Suppressor macrophage treated with lipopolysaccharide for 4 hours (primary cell): Measurements from ENCODE around the gene CTNND1.
"Not testable (repeated sequence)": the region's sequence is repeated elsewhere in the genome, so short reads cannot be mapped to it uniquely, and the experiment has no call there.

ENCODE experiments used
- DNase-seq: peaks from one replicate; pipeline ENCODE4 v3.0.0-alpha.2; 2020

Gene CTNND1

DNA sequence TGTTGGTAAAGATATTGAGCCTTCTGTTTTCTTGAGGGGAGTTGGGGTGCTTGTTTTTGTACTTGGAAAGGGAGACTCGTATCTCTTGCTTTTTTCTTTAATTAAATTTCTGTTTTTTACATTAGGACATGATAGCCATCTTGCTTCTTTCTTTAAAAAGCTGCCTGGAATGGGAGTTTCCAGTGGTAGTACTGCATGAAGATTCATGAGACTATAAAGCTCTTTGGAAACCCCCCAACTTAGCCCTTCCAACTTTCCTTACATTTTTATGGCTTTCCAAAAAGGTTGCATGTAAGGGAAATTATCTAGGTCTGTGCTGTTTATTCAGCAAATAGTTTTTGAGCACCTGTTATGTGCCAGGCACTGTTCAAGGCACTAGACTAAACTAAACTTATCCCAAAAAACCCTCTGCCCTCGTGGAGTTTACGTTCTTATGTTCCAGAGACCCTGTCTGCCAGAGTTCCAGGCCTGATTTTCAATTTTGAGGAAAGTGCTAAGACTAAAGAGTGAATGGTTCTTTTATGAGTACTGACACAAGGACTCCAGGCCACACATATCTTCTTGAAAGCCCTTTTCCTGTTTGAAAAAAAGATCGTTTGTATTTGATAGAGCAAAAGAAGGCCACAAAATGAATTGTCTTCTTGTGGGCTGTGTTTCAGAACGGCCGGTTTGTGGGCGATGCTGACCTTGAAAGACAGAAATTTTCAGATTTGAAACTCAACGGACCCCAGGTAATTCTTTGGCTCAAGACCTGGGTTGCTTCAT lies 31.9 kb downstream of the CTNND1 start:
- no peak for DNase-seq

DNA sequence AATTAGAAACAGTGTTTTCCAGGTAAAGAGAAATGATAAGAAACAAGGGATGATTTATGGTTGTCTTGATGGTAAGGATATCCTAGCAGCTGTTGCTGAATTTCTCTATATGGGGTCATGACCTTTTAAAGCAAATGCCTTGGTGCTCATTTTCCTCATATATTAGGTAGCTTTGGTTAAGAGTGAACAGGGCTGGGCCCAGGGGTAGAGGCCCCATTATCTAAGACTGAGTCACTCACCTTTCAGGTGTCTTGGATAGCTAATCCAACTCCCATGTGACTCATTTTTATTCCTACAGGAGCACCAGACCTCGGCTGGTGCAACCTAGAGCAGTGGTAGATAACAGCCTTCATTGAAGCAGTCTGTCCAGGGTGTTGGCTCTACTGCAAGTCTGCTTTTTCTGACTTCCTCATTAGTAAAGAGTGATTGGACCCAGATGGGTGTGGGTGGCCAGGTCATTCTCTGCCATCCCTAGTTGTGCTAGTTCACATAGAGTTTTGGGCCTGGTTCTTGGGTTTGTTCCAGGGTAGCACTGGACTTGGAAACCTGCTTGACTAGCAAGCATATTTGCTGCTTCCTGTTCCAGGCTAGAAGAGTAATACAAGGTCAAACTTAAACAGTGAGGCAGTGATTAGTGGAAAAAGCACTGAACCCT lies 37.4 kb downstream of the CTNND1 start:
- DNase-seq, result peak; percentile 33

DNA sequence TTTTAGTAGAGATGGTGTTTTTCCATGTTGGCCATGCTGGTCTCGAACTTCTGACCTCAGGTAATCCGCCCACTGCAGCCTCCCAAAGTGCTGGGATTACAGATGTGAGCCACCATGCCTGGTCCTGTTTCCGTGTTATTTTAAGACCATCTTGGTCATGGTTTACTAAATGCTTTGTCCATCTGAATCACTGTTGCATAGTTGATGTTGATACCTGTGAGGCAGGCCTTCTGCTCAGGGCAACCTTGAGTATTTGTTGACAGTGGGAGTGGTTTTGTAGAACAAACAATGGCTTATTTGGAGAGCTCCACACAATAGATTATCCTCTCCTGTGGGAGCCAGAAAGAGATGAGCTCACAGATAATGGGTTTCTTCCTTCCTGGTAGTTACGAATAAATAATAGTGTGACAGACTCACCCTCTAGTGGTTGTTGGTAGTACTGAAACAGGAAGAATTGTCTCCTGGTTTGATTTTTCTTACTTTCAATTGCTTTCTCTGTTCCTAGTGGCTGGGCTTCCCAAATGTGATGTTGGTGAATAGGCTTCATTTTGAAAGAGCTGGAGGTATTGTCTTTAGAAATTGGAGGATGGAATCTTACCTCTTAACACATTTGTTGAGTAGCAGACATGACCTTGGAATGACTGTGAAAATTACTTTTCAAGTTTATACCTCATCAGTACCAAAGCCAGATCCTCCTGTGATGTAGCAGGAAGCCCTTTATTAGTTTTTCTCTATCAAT lies 39.0 kb downstream of the CTNND1 start:
- peak; percentile 73 for DNase-seq

DNA sequence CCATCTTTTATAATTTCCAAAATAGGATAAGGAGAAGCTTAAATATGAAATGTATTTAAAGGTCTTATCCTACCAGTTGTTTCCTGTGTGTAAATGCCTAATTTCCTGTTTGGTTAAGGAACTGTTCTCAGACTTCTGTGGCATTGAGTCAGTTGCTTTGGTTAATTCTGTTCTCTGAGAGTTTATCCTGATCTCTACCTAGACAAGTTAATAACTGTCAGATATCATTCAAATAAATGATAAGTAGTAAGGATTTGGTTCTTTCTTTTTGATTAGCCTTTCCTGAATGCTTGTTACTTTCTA lies 39.5 kb downstream of the CTNND1 start:
- DNase-seq, result peak; percentile 13

DNA sequence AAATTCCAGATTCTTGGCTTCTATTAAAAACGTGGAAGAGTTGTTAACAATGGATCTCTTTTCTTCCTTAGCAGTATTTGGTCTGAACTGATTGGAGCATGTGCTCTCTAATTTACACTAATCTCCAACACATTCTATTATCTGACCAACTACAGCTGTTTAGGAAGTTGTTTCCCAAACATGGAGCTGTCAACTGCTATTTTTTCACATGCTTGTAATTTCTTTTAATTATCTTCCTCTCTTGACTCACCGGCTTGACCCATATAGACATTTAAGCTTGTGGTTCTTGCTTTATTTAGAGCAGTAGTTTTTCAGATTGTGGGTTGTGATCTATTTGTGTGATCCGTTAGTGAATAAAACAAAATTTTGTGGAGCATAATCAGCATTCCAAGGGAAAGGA lies 40.8 kb downstream of the CTNND1 start:
- DNase-seq, result no peak

DNA sequence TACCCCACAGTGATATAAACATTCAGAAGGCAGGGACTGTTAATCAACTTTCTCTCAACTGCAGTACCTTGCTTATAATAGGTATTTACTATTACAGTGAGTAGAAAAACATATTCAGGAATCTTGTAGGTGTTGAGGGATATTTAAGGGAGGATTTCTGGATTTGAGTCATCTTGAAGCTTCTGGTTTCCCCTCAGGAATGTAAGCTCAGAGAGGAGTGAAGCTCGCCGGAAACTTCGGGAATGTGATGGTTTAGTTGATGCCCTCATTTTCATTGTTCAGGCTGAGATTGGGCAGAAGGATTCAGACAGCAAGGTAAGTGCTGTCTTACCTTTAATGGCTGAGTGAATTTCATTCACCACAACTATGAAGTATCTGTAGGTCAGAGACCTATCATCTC lies 42.9 kb downstream of the CTNND1 start:
- no peak for DNase-seq

DNA sequence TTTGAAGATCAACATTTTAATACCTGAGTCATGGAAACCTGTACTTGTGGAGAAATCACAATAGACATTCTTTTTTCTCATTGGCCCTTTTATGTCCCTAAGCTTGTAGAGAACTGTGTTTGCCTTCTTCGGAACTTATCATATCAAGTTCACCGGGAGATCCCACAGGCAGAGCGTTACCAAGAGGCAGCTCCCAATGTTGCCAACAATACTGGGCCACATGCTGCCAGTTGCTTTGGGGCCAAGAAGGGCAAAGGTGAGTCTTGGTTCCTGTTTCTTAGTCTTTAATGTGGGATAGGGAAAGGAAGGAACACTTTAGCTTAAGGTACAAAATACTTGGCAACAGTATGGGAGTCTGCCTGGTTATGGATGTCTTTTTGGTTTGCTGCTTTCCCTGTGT lies 44.2 kb downstream of the CTNND1 start:
- no peak for DNase-seq

DNA sequence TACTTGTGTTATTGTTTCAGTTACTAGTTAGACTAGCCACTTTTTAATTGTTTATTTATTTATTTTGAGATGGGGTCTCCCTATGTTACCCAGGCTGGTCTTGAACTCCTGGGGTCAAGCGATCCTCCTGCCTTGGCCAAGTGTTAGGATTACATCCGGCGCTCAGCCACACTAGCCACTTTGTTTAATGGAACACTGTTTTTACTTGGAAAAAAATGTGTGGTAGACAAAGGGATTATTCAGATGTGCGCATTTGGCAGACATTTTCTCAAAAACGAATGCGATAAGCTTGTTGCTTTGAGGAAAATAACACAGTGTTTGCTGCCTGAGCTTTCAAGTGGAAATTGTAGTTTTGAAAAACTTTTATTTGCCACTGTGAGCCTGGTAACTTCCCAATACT lies 51.0 kb downstream of the CTNND1 start:
- no peak for DNase-seq

DNA sequence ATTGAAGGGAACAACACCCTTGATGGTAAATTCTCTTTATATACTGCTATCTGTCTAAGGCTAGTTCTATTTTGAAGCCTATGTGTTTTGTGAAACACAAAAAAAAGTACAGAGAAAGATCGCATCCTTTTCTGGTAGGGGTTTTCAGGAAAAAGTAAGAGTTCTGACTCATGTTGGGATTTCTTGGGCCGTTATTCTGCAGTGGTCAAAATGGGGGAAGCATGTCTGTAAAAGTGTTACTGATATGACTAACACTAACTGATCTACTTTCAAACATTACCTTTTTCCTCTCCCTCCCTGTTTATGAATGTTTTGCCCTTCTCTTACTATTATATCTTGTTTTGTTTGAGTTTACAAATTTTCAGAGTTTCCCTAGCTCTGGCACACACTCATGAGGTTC lies 53.9 kb downstream of the CTNND1 start:
- no peak for DNase-seq

DNA sequence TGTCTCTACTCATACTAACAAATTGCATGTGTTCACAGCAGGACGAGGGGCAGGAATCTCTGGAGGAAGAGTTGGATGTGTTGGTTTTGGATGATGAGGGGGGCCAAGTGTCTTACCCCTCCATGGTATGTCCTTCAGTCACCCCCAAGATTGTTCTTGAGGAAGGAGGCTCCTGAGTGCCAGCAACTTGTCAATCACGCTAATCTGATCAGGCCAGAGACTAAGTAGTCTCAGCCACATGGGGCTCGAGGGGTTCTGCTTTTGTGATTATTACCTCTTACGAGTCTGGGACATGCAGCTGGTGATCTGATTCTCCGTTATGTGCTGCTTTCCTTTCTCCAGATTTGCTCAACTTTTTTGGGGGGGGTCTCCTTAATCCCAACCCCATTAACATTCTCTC lies 54.3 kb downstream of the CTNND1 start:
- no peak for DNase-seq

DNA sequence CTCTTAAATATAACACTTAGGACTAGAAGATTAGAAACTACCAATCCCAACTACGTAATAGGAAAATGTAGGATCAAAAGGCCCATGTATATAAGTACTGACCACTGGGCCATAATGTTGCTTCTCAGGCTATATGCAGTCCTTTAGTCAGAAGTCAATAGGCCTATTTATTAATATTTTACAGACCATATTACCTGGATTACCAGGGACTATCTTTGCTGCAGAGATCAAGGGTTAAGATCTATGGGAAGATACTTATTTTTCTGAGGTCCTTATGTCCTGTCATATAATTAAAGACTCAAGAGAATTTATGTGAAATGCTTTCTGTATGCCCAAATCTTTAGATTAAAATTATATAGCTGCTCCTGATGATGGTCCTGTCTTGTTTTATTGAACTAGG lies 57.2 kb downstream of the CTNND1 start:
- DNase-seq, result no peak

DNA sequence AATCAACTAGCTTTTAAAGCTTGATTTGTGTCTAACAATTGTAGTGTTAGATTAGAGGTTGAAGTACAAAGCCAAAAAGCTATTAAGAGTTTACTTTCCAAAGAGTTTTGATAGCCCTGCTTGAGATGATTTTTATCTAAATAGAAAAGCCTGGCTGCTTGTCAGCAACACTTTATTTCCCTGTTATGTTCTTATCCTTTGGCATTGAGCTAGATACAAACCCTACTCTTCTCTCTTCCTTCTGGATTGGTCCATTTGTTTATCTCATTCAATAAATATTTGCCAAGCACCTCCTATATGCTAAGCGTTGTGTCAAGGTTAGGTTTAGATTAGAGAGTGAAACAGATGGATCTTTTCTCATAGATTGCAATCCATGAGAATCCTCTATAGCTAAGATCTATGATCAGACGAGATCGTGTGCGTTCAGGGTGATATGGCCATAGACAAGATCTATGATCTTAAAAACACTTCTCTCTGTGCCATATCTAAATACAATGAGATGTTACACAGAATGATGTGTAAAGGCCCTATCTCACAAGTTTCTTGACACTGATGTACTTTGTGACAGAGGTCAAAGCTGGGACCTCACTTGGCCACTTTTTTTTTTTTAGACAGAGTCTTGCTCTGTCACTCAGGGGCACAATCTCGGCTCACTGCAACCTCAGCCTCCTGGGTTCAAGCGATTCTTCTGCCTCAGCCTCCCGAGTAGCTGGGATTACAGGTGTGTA lies 57.8 kb downstream of the CTNND1 start:
- DNase-seq, result no peak

DNA sequence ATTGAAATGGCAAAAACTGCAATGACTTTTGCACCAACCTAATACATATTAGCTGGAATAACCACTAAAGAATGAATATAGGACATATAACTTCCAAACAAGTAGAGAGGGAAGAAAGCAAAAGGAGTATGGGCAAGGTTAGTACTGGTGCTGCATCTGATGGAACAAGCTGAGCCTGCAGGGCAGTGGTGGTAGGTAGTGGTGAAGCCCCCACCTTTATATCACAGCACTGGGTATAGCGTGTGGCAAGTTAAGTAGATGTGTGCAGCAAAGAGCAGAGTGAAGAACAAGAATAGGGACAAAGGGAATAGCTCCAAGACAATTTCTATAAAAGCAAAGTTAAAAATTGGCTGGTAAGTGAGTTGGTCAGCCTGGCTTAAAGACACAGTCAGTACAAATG lies 62.3 kb downstream of the CTNND1 start:
- DNase-seq, result no peak

DNA sequence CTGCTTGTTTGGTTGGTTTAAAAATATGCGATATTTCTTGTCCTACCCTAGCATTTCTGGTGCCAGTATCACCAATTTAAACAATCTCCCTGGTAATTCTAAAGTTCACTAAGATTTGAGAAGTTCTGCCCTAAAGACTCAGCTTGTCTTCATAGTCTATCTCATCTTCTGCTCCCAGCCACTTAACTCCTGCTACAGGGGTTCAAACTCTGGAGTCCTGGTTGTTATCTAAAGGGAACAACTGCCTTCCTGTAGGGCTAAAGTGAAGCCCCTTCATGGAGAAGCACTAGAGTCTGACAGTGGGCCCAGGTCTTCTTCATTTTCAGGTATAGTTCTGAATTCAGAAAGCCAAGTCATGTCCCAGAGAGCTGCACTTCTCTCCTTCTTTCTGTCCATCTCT lies 73.2 kb downstream of the CTNND1 start:
- no peak for DNase-seq

DNA sequence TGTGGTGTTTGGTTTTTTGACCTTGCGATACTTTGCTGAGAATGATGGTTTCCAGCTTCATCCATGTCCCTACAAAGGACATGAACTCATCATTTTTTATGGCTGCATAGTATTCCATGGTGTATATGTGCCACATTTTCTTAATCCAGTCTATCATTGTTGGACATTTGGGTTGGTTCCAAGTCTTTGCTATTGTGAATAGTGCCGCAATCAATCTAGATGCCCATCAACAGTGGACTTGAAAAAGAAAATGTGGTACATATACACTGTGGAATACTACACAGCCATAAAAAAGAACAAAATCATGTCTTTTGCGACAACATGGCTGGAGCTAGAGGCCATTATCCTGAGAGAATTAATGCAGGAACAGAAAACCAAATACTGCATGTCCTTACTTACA lies 77.0 kb downstream of the CTNND1 start:
- not testable (repeated sequence) for DNase-seq

DNA sequence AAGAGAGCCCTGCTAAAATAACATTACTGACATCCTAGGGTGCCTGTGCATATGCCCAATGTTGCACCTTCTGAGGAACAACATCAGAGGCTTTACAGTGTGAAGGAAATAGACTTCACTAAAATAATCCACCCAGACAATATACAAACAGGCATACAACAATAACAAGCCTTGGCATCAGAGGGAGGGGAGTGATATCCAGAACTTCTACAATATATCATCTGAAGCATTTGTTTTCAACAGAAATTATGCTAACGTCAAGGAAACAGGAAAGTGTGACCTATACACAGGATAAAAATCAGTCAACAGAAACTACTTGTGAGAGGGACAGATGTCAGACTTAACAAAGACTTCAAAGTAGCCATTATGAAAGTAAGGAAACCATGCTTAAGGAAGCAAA lies 81.3 kb downstream of the CTNND1 start:
- no peak for DNase-seq

DNA sequence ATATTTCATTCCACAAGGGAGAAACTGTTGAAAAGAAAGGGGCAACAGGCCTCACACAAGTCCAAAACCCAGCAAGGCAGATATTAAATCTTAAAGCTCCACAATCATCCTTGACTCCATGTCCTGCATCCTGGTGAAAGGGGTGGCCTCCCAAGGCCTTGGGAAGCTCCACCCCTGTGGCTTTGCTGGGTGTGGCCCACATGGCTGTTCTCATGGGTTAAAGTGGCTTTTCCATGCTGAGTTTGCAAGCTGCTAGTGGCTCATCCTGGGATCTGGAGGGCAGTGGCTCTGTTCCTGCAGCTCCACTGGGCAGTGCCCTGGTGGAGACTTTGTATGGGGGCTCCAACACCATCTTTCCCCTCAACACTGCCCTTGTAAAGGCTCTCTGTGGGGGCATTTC lies 106.4 kb downstream of the CTNND1 start:
- no peak for DNase-seq

DNA sequence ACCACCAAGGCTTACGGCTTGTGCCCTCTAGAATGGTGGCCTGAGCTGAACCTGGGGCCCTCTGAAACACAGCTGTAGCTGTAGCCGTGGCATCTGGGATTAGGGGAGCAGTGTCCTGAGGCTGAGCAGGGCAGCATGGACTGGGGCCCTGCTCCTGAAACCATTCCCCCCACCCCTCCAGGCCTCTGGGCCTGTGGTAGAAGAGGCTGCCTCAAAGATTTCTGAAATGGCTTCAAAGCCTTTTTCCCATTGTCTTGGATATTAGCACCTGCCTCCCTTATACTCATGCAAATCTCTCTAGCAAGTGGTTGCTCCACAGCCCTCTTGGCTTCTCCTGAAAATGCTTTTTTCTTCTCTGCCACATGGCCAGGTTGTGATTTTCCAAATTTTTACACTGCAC lies 106.9 kb downstream of the CTNND1 start:
- no peak for DNase-seq
